NCI-H2227 (cell line): ENCODE results near the gene PIP4K2B.

Experiments
- DNase-seq: peaks from one replicate; lab custom pipeline; 2025; ENCODE audit not compliant: unreplicated experiment; lab: John Stamatoyannopoulos, UW

The PIP4K2B gene

DNA sequence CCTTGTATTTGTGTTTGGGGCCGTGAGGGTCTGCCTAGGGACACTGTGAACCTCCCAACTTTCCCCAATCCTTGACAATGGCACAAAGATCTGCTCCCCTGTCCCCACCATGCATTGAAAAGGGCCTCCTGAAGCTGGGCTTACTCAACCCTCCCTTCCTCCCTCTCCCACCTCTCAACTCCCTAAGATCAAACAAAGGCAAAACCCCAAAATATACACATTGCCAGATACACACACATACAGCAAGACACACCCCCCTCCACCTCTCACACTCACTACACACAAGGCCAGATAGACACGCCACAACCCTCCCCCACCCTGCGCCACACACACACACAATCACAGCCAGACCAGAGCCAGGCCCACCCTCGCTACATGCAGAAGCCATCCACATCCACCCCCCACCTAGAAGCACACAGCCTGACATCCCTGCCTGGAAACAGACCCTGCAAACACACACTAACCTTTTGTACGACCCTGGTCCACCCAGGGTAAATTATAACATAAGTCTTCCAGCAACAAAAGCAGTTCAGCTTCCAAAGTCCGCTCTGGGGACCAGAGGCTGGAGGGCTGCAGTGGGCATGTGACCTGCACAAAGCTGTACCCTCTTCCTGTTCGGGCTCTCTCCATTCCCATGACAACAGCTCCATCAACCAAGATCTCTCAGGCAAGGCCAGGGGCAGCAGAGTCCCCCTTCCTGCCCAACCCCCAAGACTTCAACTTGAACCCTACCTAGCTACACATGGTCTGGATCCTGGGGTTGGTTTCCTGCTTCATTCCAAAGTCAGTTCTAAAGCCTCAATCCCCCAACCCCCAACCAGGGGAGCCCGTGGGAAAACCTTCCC lies 53.1 kb downstream of the PIP4K2B start:
- peak; percentile 52 for DNase-seq

- DNase-seq = peak; percentile 78
Observed at GRCh38 chr17:38745545-38745944, 53.8 kb downstream of the PIP4K2B start.

- DNase-seq = peak; percentile 22
Observed at GRCh38 chr17:38743556-38744171, 55.7 kb downstream of the PIP4K2B start.

DNA sequence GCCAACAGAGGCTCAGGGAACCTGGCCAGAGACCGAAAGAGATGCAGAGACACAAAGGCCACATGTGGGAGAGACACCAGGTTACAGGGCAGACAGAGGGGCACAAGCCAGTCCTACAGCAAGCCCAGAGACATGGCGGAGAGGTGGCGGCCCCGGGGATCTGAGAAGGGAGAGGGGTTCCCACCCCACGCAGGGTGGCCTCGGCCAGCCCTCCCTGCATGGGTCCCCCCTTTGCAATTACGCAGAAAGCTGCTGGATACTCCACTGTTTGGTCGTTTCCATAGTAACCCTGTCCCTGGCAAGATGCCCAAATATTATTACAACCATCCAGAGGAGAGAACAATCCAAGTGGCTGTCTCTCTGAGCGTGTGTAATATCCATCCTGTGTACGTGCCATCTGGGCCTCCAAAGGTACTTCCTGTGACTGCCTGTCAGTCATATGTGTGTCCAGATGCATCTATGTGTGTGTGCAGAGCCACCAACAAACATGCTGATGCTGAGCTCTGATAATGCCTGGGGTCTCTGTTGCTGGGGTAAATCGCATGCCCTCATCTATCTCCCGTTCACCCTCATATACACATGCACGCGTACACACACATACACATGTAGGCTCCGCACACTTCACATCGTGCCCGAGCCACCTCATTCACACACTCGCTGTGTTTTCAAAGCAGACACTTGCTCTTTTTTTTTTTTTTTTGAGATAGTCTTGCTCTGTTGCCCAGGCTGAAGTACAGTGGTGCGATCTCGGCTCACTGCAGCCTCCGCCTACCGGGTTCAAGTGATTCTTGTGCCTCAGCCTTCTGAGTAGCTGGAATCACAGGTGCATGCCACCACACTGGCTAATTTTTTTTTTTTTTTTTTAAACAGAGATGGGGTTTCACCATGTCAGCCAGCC lies 56.7 kb downstream of the PIP4K2B start:
- peak; percentile 98 for DNase-seq

DNA sequence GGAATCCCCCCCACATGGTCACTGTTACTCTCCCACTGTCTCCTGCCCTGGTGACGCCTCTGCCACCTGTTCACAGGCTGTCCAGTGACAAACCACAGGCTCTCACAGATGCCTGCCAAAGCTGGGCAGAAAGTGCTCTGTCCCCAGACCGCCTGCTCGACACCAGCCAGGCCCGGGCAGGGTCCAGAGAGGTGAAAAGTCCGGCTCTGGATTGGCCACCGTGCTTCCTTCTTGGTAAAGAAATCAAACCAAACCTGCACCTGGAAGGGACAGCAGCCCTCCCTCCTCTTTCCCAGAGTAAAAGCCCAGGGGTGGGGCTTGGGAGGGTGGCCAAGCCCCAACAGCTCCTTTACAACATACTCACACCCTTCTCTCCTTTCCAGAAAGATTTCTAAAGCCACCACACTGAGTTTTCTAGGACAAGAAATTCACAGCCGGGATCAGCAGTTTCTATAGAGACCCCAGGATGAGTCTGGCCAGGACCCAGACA lies 57.4 kb downstream of the PIP4K2B start:
- DNase-seq = peak; percentile 65

DNA sequence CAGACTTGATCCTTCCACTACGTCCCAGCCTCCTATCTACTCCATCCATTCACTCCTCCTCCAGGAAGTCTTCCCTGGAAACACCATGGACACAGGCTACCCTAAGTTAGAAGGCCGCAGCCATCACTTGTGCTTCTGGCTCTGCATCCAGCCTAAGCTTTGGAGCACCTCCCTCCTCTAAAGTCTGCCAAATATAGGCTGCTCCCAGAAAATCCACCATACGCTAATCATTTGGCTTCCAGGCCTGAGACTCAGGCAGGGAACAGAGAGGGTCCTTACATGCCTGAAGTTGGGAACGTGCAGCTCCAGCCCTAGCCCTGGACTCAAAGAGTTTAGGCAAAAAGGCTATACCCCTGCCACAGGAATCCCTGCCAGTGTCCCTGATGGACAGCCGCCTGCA lies 57.9 kb downstream of the PIP4K2B start:
- DNase-seq = no peak

GRCh38 chr17:38740806-38741205 lies 58.5 kb downstream of the PIP4K2B start:
- no peak for DNase-seq

DNA sequence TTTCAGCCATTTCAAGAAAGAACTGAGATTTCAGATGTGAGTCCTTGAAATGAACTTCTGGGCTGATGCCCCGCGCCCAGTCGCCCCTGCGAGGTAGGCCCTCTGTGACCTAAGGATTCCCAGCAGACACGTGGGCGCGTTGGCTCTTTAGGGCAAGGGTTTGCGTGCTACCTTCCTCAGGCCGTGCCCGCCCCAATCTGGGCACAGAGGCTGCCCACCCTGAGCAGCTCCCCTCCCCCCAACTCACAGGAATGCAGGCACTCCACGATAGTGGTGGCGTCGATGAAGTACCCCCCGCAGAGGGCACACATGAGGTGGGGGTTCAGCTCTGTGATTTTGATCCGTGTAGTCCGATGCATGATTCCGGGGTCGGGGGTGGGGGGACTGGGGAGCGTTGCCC lies 59.3 kb downstream of the PIP4K2B start:
- DNase-seq = no peak

DNA sequence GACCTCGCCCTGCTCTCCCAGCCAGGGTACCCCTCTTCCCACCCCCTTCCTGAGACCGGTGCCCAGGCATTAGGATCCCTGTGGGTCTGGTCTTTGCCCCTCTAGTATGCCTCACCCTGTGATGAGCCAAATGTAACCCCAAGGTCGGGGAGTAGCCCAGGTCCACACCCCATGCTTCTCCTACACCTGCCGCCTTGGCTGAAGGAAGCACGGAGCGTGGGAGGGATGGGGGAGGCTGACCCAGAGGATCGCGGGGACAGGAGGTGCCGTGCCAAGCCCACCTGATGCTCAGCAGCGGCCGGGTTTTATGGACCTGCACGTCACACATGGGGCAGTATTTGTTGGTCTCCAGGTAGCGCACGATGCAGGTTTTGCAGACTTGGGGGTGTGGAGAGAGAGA lies 60.1 kb downstream of the PIP4K2B start:
- DNase-seq = no peak

GRCh38 chr17:38738686-38739085 lies 60.7 kb downstream of the PIP4K2B start:
- no peak for DNase-seq

GRCh38 chr17:38738007-38738662 lies 61.2 kb downstream of the PIP4K2B start:
- no peak for DNase-seq

- peak; percentile 68 for DNase-seq
Observed at GRCh38 chr17:38735161-38735997, 64.0 kb downstream of the PIP4K2B start.

- DNase-seq = no peak
Observed at GRCh38 chr17:38733982-38734973, 65.1 kb downstream of the PIP4K2B start.

DNA sequence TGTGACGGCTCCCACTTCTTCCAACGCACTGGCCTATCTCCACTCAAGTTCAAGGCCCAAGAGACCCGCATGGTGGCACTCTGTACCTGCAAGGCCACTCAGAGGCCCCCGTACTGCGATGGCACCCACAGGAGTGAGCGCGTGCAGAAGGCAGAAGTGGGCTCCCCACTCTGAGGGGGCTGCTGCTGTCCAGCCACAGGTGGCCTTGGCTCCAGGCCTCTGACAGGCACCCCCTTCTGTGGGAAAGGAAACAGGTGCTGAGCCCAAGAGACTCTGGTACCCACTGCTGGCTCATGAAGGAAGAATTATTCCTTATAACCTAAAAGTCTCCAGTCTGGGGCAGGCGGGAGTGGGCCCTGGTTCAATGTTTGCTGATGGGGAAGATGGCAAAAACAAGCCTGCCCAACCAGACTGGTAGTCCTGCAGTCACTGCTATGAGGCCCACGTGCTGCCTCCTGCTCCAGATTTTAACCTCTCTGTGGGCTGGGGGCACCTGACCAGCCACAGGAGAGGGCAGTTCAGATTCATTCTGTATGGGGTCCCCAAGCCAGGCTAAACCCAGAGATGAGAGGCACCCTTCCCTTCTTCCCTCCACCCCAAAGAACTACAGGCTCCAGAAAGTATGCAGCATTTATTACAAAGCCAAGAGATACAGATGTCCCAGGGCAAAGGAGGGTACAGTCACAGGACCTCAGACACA lies 65.9 kb downstream of the PIP4K2B start:
- DNase-seq = no peak

DNA sequence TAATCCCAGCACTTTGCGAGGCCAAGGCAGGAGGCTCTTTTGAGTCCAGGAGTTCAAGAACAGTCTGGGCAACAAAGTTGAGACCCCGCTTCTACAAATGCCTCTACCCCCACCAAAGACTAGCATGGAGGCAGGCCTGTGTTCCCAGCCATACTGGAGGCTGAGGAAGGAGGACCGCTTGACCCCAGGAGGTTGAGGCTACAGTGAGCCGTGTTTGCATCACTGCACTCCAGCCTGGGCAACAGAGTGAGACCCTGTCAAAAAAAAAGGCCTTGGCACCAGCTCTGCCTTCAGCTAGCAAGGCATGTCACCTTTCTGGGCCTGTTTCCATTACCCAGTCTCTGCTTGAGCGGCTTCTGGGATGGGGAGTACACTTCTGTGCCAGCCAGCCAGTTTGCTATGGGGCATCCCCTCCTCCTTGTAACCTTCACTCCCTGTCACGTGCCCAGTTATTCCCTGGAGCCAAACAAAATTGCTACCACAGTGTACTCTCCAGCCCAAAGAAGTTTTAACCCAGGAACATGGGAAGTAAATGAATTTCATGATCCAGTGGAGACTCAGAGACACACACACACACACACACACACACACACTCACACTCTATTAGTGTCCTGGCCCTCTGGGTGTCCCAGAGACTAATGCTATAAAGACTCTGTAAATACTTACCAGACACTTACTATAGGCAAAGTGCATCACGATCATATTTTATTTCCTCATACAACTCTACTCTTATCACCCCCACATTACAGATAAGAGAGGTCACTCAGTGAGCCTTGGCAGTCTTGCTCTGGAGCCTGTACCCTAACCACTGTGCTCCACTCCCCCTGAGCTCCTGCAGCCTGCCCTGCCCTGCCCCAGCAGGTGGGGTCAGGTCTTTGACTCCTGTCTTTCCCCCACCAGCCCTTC lies 66.7 kb downstream of the PIP4K2B start:
- no peak for DNase-seq

GRCh38 chr17:38731526-38732294 lies 67.6 kb downstream of the PIP4K2B start:
- DNase-seq = no peak
